Mesenchymal stem cell (in vitro differentiated cells and primary cell): ENCODE measurements around the gene EXD3.

Source experiments
- DNase-seq: peaks from one replicate; pipeline ENCODE4 v3.0.0-alpha.2; 2013
- H2AFZ ChIP-seq: one replicate; pipeline ENCODE4 v1.6.1; 2013; ENCODE audit warnings: low read depth, mild to moderate bottlenecking, control low read depth, inconsistent platforms, low read length, moderate library complexity
- H2AK5ac ChIP-seq: 2 replicates; pipeline ENCODE4 v1.6.1; 2013; ENCODE audit warnings: low read length, moderate library complexity, mild to moderate bottlenecking, inconsistent platforms; ENCODE audit not compliant: severe bottlenecking
- H2BK120ac ChIP-seq: one replicate; pipeline ENCODE4 v1.6.1; 2013; ENCODE audit warnings: low read depth, mild to moderate bottlenecking, inconsistent platforms, low read length, moderate library complexity
- H2BK12ac ChIP-seq, 2 experiments: one replicate each; pipeline ENCODE4 v1.6.1; 2013; ENCODE audit warnings: inconsistent platforms in 2 of 2, low read length in 2 of 2, mild to moderate bottlenecking in 2 of 2, moderate library complexity in 2 of 2, control low read depth in 1 of 2
- H2BK15ac ChIP-seq: one replicate; pipeline ENCODE4 v1.6.1; 2013; ENCODE audit warnings: mild to moderate bottlenecking, low read depth, inconsistent platforms; ENCODE audit not compliant: poor library complexity, severe bottlenecking
- H2BK5ac ChIP-seq: 2 replicates; pipeline ENCODE4 v1.6.1; 2013; ENCODE audit warnings: low read depth, mild to moderate bottlenecking, low read length, control low read depth, inconsistent platforms; ENCODE audit not compliant: poor library complexity, severe bottlenecking
- H3K14ac ChIP-seq, 2 experiments: one replicate each; pipeline ENCODE4 v1.6.1; 2013; ENCODE audit warnings: inconsistent platforms in 2 of 2, low read length in 2 of 2, control low read depth in 1 of 2, mild to moderate bottlenecking in 1 of 2, moderate library complexity in 1 of 2
- H3K18ac ChIP-seq, 2 experiments: one replicate each; pipeline ENCODE4 v1.6.1; 2013; ENCODE audit warnings: inconsistent platforms in 2 of 2, low read length in 2 of 2, control low read depth in 1 of 2, low read depth in 1 of 2, mild to moderate bottlenecking in 1 of 2
- H3K23ac ChIP-seq, 2 experiments: one replicate each; pipeline ENCODE4 v1.6.1; 2013; ENCODE audit warnings: inconsistent platforms in 2 of 2, low read length in 2 of 2, mild to moderate bottlenecking in 2 of 2, moderate library complexity in 2 of 2, control low read depth in 1 of 2
- H3K27ac ChIP-seq: 2 replicates; pipeline ENCODE4 v1.5.1; 2013; ENCODE audit warnings: mild to moderate bottlenecking, moderate library complexity, low read length, control low read depth, inconsistent platforms; ENCODE audit not compliant: poor library complexity, severe bottlenecking
- H3K27me3 ChIP-seq, 2 experiments: 2 replicates each; pipeline versions ENCODE4 v1.6.1 to v1.7.0; 2013; ENCODE audit warnings: low read length in 2 of 2, mild to moderate bottlenecking in 2 of 2, moderate library complexity in 2 of 2, control low read depth in 1 of 2, inconsistent platforms in 1 of 2; ENCODE audit not compliant: control insufficient read depth in 1 of 2, insufficient read depth in 1 of 2
- H3K36me3 ChIP-seq, 2 experiments: 2 replicates each; pipeline versions ENCODE4 v1.6.1 to v1.7.0; 2013; ENCODE audit warnings: low read length in 2 of 2, control low read depth in 1 of 2, inconsistent platforms in 1 of 2, low read depth in 1 of 2, mild to moderate bottlenecking in 1 of 2; ENCODE audit not compliant: insufficient read depth in 2 of 2, control insufficient read depth in 1 of 2
- H3K4ac ChIP-seq, 2 experiments: one replicate each; pipeline ENCODE4 v1.6.1; 2013; ENCODE audit warnings: inconsistent platforms in 2 of 2, low read length in 2 of 2, mild to moderate bottlenecking in 2 of 2, moderate library complexity in 2 of 2, control low read depth in 1 of 2, low read depth in 1 of 2
- H3K4me1 ChIP-seq: 2 replicates; pipeline ENCODE4 v1.6.1; 2013; ENCODE audit warnings: low read depth, low read length, control low read depth; ENCODE audit not compliant: control insufficient read depth, insufficient read depth
- H3K4me2 ChIP-seq: 2 replicates; pipeline ENCODE4 v1.6.1; 2013; ENCODE audit warnings: low read length, mild to moderate bottlenecking, inconsistent platforms; ENCODE audit not compliant: poor library complexity, severe bottlenecking
- H3K4me3 ChIP-seq, 2 experiments: 2 replicates each; pipeline versions ENCODE4 v1.5.1 to v1.7.0; 2013; ENCODE audit warnings: low read length in 2 of 2, mild to moderate bottlenecking in 2 of 2, control low read depth in 1 of 2, low read depth in 1 of 2; ENCODE audit not compliant: insufficient read depth in 1 of 2
- H3K79me1 ChIP-seq: replicated peaks from 2 replicates; pipeline ENCODE4 v1.6.1; 2013; ENCODE audit warnings: mild to moderate bottlenecking, control low read depth, low read length, inconsistent platforms; ENCODE audit not compliant: poor library complexity, severe bottlenecking
- H3K9ac ChIP-seq: 2 replicates; pipeline ENCODE4 v1.7.0; 2013; ENCODE audit warnings: mild to moderate bottlenecking, low read length, moderate library complexity
- H3K9me3 ChIP-seq: 2 replicates; pipeline ENCODE4 v1.7.0; 2013; ENCODE audit warnings: mild to moderate bottlenecking, low read length; ENCODE audit not compliant: control insufficient read depth
- H4K8ac ChIP-seq: one replicate; pipeline ENCODE4 v1.6.1; 2013; ENCODE audit warnings: inconsistent platforms, mild to moderate bottlenecking, low read length, moderate library complexity
- H4K91ac ChIP-seq: one replicate; pipeline ENCODE4 v1.6.1; 2013; ENCODE audit warnings: mild to moderate bottlenecking, low read length, inconsistent platforms
- WGBS: methylation state at CpG from one replicate; pipeline ENCODE4 v1.1.7; 2013; ENCODE audit warnings: mixed read lengths; 5-methylcytosine and 5-hydroxymethylcytosine counted together

Gene EXD3

DNA sequence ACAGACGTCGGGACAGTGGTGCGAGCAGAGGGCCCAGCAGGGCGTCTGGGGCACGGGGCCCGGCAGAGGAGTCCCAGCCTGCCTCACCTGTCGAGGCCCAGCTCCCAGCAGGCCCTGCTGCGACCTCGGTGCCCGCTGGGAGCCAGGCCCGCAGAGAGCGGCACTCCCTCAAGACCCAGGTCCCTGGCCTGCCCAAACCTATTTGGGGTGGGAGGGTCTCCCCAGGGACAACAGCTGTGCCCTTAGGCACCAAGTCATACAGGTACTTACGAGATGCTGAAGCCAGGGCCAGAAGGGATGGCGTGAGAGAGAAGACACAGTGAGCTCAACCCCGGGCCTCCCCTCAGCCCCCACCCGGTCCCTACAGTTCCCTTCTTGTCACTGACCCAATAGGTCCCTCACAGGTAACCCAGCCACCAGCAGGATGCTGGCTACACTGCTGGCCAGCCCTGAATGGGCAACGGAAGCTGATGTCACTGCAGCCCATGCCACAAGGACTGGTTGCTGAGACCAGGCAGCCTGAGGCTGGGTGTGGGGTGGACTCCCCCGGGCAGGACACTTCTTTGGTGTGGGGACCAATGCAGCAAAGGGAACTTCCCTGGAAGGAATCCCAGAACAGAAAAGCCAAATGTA lies 32.5 kb upstream of the EXD3 start:
- H2AK5ac ChIP-seq: peak overlapping the region; percentile 24
- H3K14ac ChIP-seq: no peak overlapping the region
- no peak overlapping the region for H3K4me3 ChIP-seq
- H2AFZ ChIP-seq: no peak overlapping the region
- H3K23ac ChIP-seq: no peak overlapping the region
- H3K27ac ChIP-seq: peak overlapping the region; percentile 68
- no peak overlapping the region for H2BK120ac ChIP-seq
- H3K79me1 ChIP-seq: peaks cover 19% of the 10 kb centered on the region
- peak overlapping the region; percentile 16 for H2BK15ac ChIP-seq
- no peak overlapping the region for H4K91ac ChIP-seq
- no peaks in the 10 kb centered on the region for H3K9me3 ChIP-seq
- H4K8ac ChIP-seq: no peak overlapping the region
- no peak overlapping the region for H3K4me2 ChIP-seq
- H3K36me3 ChIP-seq: peaks cover 19 to 55% of the 10 kb centered on the region in 2 experiments
- H3K4me1 ChIP-seq: peaks cover 59% of the 10 kb centered on the region
- 92% methylated on average over 18 of the region's 18 CpGs for WGBS
- H2BK5ac ChIP-seq: peak overlapping the region; percentile 33
- no peak overlapping the region for H3K4ac ChIP-seq
- no peak for DNase-seq
- no peak overlapping the region for H3K18ac ChIP-seq
- H3K27me3 ChIP-seq: no peaks in the 10 kb centered on the region
- H2BK12ac ChIP-seq: no peak overlapping the region
- H3K9ac ChIP-seq: no peak overlapping the region

GRCh38 chr9:137454597-137455358 lies 31.8 kb upstream of the EXD3 start:
- H2AK5ac ChIP-seq: peak overlapping the region; percentile 29
- no peaks in the 10 kb centered on the region for H3K9me3 ChIP-seq
- H3K27me3 ChIP-seq: no peaks in the 10 kb centered on the region
- no peak overlapping the region for H2BK5ac ChIP-seq
- peak overlapping the region; percentile 58 for H4K91ac ChIP-seq
- no peak overlapping the region for H3K23ac ChIP-seq
- H3K18ac ChIP-seq: peak overlapping the region; percentile 25 to 69
- no peak overlapping the region for H2AFZ ChIP-seq
- peak overlapping the region; percentile 47 for H4K8ac ChIP-seq
- no peak overlapping the region for H3K4ac ChIP-seq
- H2BK120ac ChIP-seq: no peak overlapping the region
- H2BK12ac ChIP-seq: no peak overlapping the region
- peak overlapping the region; percentile 62 for H2BK15ac ChIP-seq
- H3K4me3 ChIP-seq: peak overlapping the region in 1 of 2 experiments; percentile 66
- peaks cover 19% of the 10 kb centered on the region for H3K79me1 ChIP-seq
- peak; percentile 39 for DNase-seq
- 79% methylated on average over 30 of the region's 30 CpGs for WGBS
- peaks cover 23 to 61% of the 10 kb centered on the region in 2 experiments for H3K36me3 ChIP-seq
- H3K4me2 ChIP-seq: no peak overlapping the region
- no peak overlapping the region for H3K27ac ChIP-seq
- no peak overlapping the region for H3K14ac ChIP-seq
- peak overlapping the region; percentile 49 for H3K9ac ChIP-seq
- peaks cover 57% of the 10 kb centered on the region for H3K4me1 ChIP-seq

DNA sequence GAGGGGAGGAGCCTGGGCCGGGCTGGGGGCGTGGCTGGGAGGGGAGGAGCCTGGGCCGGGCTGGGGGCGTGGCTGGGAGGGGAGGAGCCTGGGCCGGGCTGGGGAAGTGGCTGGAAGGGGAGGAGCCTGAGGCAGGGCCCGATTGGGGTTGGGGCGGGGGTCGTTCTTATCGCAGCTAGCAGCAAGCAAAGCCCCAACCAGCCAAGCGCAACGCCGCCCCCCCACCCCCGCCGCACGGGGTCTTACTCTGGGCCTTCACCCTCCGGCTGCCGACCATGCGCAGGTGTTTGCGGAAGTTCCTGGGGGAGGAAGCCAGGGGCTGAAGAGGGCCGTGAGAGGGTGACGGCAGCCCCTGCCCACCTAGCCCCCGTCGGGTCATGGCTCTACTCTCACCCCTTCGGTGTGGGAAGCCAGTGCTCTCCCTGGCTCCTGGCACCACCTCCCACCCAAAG lies 31.2 kb upstream of the EXD3 start:
- Histone ChIP-seq H3K14ac (no peak overlapping the region), H3K4me3 (peak overlapping the region in 1 of 2 experiments; percentile 66), H3K27ac (no peak overlapping the region), H2AFZ (no peak overlapping the region), H3K36me3 (peaks cover 29 to 68% of the 10 kb centered on the region in 2 experiments), H2BK120ac (no peak overlapping the region), H3K4me1 (peaks cover 53% of the 10 kb centered on the region), H3K79me1 (peaks cover 19% of the 10 kb centered on the region), H4K91ac (peak overlapping the region; percentile 4), H4K8ac (peak overlapping the region; percentile 47), H3K9ac (peak overlapping the region; percentile 49), H3K27me3 (no peaks in the 10 kb centered on the region), H3K23ac (no peak overlapping the region), H2BK12ac (no peak overlapping the region), H3K4ac (no peak overlapping the region), H3K4me2 (no peak overlapping the region), H2BK5ac (no peak overlapping the region), H3K9me3 (no peaks in the 10 kb centered on the region), H3K18ac (peak overlapping the region; percentile 25 to 69), H2AK5ac (peak overlapping the region; percentile 29), H2BK15ac (peak overlapping the region; percentile 62)
- no peak for DNase-seq
- 40% methylated on average over 18 of the region's 24 CpGs for WGBS

GRCh38 chr9:137453643-137454081 lies 30.7 kb upstream of the EXD3 start:
- H2BK15ac ChIP-seq: no peak overlapping the region
- H3K79me1 ChIP-seq: peaks cover 19% of the 10 kb centered on the region
- H3K27ac ChIP-seq: no peak overlapping the region
- H3K4me3 ChIP-seq: peak overlapping the region in 1 of 2 experiments; percentile 55
- H4K8ac ChIP-seq: peak overlapping the region; percentile 29
- H3K4ac ChIP-seq: no peak overlapping the region
- H3K4me1 ChIP-seq: peaks cover 52% of the 10 kb centered on the region
- H3K9ac ChIP-seq: no peak overlapping the region
- H3K18ac ChIP-seq: peak overlapping the region; percentile 18 to 58
- no peak overlapping the region for H4K91ac ChIP-seq
- H2BK12ac ChIP-seq: no peak overlapping the region
- no peak overlapping the region for H3K23ac ChIP-seq
- no peak overlapping the region for H2AFZ ChIP-seq
- WGBS: 53% methylated on average over 24 of the region's 25 CpGs
- H3K14ac ChIP-seq: no peak overlapping the region
- peak; percentile 70 for DNase-seq
- peaks cover 31 to 73% of the 10 kb centered on the region in 2 experiments for H3K36me3 ChIP-seq
- no peak overlapping the region for H2BK120ac ChIP-seq
- H3K4me2 ChIP-seq: peak overlapping the region; percentile 52
- H3K27me3 ChIP-seq: no peaks in the 10 kb centered on the region
- H2AK5ac ChIP-seq: no peak overlapping the region
- no peak overlapping the region for H2BK5ac ChIP-seq
- no peaks in the 10 kb centered on the region for H3K9me3 ChIP-seq
